GM12878 (cell line): Measurements from ENCODE around the gene KIF23. TPM values are rescaled to one million over a fixed set of nuclear protein-coding genes. Genes with fewer than 3 reads are reported as not detected.

ENCODE experiments used
- ATAC-seq: fragments of 200-7000 bp; cut with Tn5 transposase; 3 replicates; pipeline ENCODE4 v1.9.1; 2020; ENCODE audit warnings: mild to moderate bottlenecking, moderate library complexity
- BruUV-seq: library from RNA; stranded (reverse); fragments of 400-500 nt; replicated peaks from 2 replicates; lab custom pipeline; 2021; lab: Mats Ljungman, UMichigan
- CTCF ChIA-PET: fragments of 300-600 bp; sonication (Branson Sonifier 250); formaldehyde crosslinking; extraction: SDS; loops from one replicate; lab custom pipeline; 2021; ENCODE audit warnings: inconsistent platforms; lab: Yijun Ruan, JAX
- POLR2A ChIA-PET: fragments of 350-600 bp; formaldehyde crosslinking; extraction: SDS; loops from one replicate; lab custom pipeline; 2021; ENCODE audit warnings: inconsistent platforms; lab: Charles Lee
- RAD21 ChIA-PET: fragments of 300-600 bp; sonication (Branson Sonifier 250); formaldehyde crosslinking; loops from one replicate; lab custom pipeline; 2023; ENCODE audit warnings: antibody characterized with exemption; ENCODE audit not compliant: unreplicated experiment; lab: Charles Lee
- SMC1A ChIA-PET: fragments of 300-600 bp; sonication (Branson Sonifier 250); formaldehyde crosslinking; loops from one replicate; lab custom pipeline; 2023; ENCODE audit not compliant: unreplicated experiment, uncharacterized antibody; lab: Charles Lee
- DNase-seq: peaks from one replicate; pipeline ENCODE4 v3.0.0-alpha.2; 2011; ENCODE audit warnings: low read depth, low spot score
- FAIRE-seq: peaks from 3 replicates; lab custom pipeline; 2011; peaks lifted over from hg19 to GRCh38; lab: Jason Lieb, UNC
- H2AFZ ChIP-seq: 2 replicates; pipeline ENCODE4 v1.6.0; 2011; ENCODE audit warnings: low read depth, low read length, control low read depth; ENCODE audit not compliant: control insufficient read depth
- H3K27ac ChIP-seq: 2 replicates; pipeline ENCODE4 v1.5.1; 2011; ENCODE audit warnings: control low read depth; ENCODE audit not compliant: control insufficient read depth, insufficient read depth
- H3K27me3 ChIP-seq, 2 experiments: replicated peaks in 1 of 2; 2 replicates each; pipeline versions ENCODE4 v1.6.0 to v1.6.1; 2011; ENCODE audit warnings: low read length in 1 of 2; ENCODE audit not compliant: control insufficient read depth in 2 of 2, insufficient read depth in 2 of 2
- H3K36me3 ChIP-seq, 2 experiments: 2 replicates each; pipeline ENCODE4 v1.5.1; 2011; ENCODE audit warnings: low read length in 1 of 2; ENCODE audit not compliant: control insufficient read depth in 2 of 2, insufficient read depth in 2 of 2
- H3K4me1 ChIP-seq: 2 replicates; pipeline ENCODE4 v1.6.1; 2011; ENCODE audit warnings: mild to moderate bottlenecking, low read length, moderate library complexity, mixed read lengths; ENCODE audit not compliant: control insufficient read depth, insufficient read depth
- H3K4me2 ChIP-seq: 2 replicates; pipeline ENCODE4 v1.6.0; 2011; ENCODE audit warnings: control low read depth; ENCODE audit not compliant: control insufficient read depth, insufficient read depth
- H3K4me3 ChIP-seq: fragments of 200-600 bp; sonication (generic); 2 replicates; pipeline ENCODE4 v1.5.1; 2016
- H3K79me2 ChIP-seq: 2 replicates; pipeline ENCODE4 v1.6.0; 2011; ENCODE audit warnings: low read length; ENCODE audit not compliant: control insufficient read depth, insufficient read depth
- H3K9ac ChIP-seq: 2 replicates; pipeline ENCODE4 v1.8.0; 2011; ENCODE audit warnings: low read length, control low read depth, mixed read lengths; ENCODE audit not compliant: control insufficient read depth, insufficient read depth
- H3K9me3 ChIP-seq: replicated peaks from 3 replicates; pipeline ENCODE4 v1.5.1; 2011; ENCODE audit warnings: mild to moderate bottlenecking, low read length; ENCODE audit not compliant: control insufficient read depth, insufficient read depth
- H4K20me1 ChIP-seq: 2 replicates; pipeline ENCODE4 v1.6.0; 2011; ENCODE audit not compliant: control insufficient read depth, insufficient read depth
- ESRRA ChIP-seq: IDR thresholded peaks from 2 replicates; pipeline ENCODE4 v1.6.1; 2012; ENCODE audit warnings: mild to moderate bottlenecking, low read length, improper control_type of control experiment
- MEF2B ChIP-seq: fragments of 450-650 bp; IDR thresholded peaks from 2 replicates; pipeline ENCODE4 v1.6.1; 2018; ENCODE audit warnings: mild to moderate bottlenecking, moderate library complexity; ENCODE audit not compliant: partially characterized antibody, poor library complexity, severe bottlenecking
- MLLT1 ChIP-seq: fragments of 450-650 bp; IDR thresholded peaks from 2 replicates; pipeline ENCODE4 v1.6.1; 2016; ENCODE audit warnings: mild to moderate bottlenecking
- NFYB ChIP-seq: IDR thresholded peaks from 2 replicates; pipeline ENCODE4 v1.6.1; 2011; ENCODE audit warnings: low read depth, mild to moderate bottlenecking, low read length, improper control_type of control experiment, moderate library complexity; ENCODE audit not compliant: insufficient read depth
- NR2C2 ChIP-seq: IDR thresholded peaks from 2 replicates; pipeline ENCODE4 v1.6.1; 2011; ENCODE audit warnings: borderline replicate concordance, low read depth; ENCODE audit not compliant: control insufficient read depth, insufficient read length
- PRDM15 ChIP-seq: fragments of 450-650 bp; formaldehyde crosslinking; IDR thresholded peaks from 2 replicates; pipeline ENCODE4 v1.4.0; 2020; ENCODE audit warnings: mild to moderate bottlenecking, moderate library complexity
- SIX5 ChIP-seq: IDR thresholded peaks from 2 replicates; pipeline ENCODE4 v1.6.1; 2011; ENCODE audit warnings: mild to moderate bottlenecking, low read depth, low read length, moderate library complexity; ENCODE audit not compliant: severe bottlenecking
- SMC3 ChIP-seq: IDR thresholded peaks from 2 replicates; pipeline ENCODE4 v1.6.1; 2011; ENCODE audit warnings: low read length, improper control_type of control experiment, borderline replicate concordance
- USF2 ChIP-seq: IDR thresholded peaks from 2 replicates; pipeline ENCODE4 v1.6.1; 2011; ENCODE audit warnings: low read depth, low read length, improper control_type of control experiment, borderline replicate concordance
- WGBS: methylation state at CpG from one replicate; pipeline ENCODE4 v1.1.6; 2016; ENCODE audit warnings: low lambda C conversion rate; ENCODE audit not compliant: insufficient replicate concordance, insufficient coverage; ENCODE audit errors: missing lambda C conversion rate; 5-methylcytosine and 5-hydroxymethylcytosine counted together
- in situ Hi-C: fragments of 300-500 bp; cut with MboI; formaldehyde crosslinking; loops from 9 replicates; pipeline ENCODE4 v1.14.3; 2018; ENCODE audit warnings: mixed read lengths
- intact Hi-C: fragments of 100-400 bp; cut with micrococcal nuclease; formaldehyde crosslinking; loops from one replicate; pipeline ENCODE4 v1.14.2; 2022; ENCODE audit not compliant: unreplicated experiment
- polyA plus RNA-seq, 11 experiments: library from polyadenylated mRNA; depleted of rRNA in 4 of 11; unstranded in 6 of 11; stranded (reverse) in 5 of 11; fragments of >200 nt; fragmentation: Nextera tagmentation in 4 of 11; fragmentation: Illumina TruSeq in 1 of 11; extraction: Ambion mirVana in 4 of 11; extraction: Trizol in 1 of 11; gene quantifications; 1 replicate in 1 of 11; 2 replicates in 10 of 11; pipeline versions ENCODE4 v1.2.1 to v1.2.3, GENCODE V29; 2011 to 2016; ENCODE audit warnings: inconsistent platforms in 2 of 11, missing spikeins in 2 of 11, low read depth in 1 of 11
- total RNA-seq, 4 experiments: library from RNA; depleted of rRNA in 3 of 4; stranded (reverse); fragments of >200 nt in 3 of 4; fragmentation: Illumina TruSeq in 1 of 4; extraction: Trizol in 1 of 4; gene quantifications; 2 replicates each; pipeline versions ENCODE4 v1.2.1 to v1.2.3, GENCODE V29; 2013 to 2021

Gene KIF23
- total and polyA plus RNA-seq, 10 of the 15 experiments (the other 5 are each of a cell fraction or from before 2014, with no cell fraction given), result 28.0 to 62.5 (median 46.6) TPM

GRCh38 chr15:69465253-69465652, 51.1 kb downstream of the KIF23 start:
- intact Hi-C loops, result no loop called here
- no peak for FAIRE-seq
- no TSS peak for BruUV-seq
- Histone ChIP-seq H3K4me1 (peaks cover 22% of the 10 kb centered on the region), H2AFZ (no peak overlapping the region), H3K4me2 (no peak overlapping the region), H3K4me3 (no peak overlapping the region), H3K9me3 (no peaks in the 10 kb centered on the region), H4K20me1 (no peaks in the 10 kb centered on the region), H3K27ac (no peak overlapping the region), H3K79me2 (no peaks in the 10 kb centered on the region), H3K9ac (no peak overlapping the region), H3K27me3 (no peaks in the 10 kb centered on the region), H3K36me3 (no peaks in the 10 kb centered on the region)
- CTCF ChIA-PET, result interaction anchor here (1.0 to 2.4 kb wide), 4 partner anchors 9 to 50 kb away, joined by 3 to 10 read pairs (median 6); no protein-coding TSS in a partner anchor
- in situ Hi-C loops, result loop anchor here (5.0 kb wide), 1 partner anchor 1022 kb away; no protein-coding TSS in a partner anchor
- SMC1A ChIA-PET, result interaction anchor here (0.6 to 1.3 kb wide), 4 partner anchors 13 to 63 kb away, joined by 3 to 4 read pairs (median 4); no protein-coding TSS in a partner anchor
- no peak for TF ChIP-seq NFYB
- POLR2A ChIA-PET, result interaction anchor here (1.1 kb wide), 1 partner anchor 9 kb away, joined by 3 read pairs; no protein-coding TSS in a partner anchor
- DNase-seq, result no peak
- 100% methylated on average over 1 of the region's 1 CpG for whole genome bisulfite sequencing
- no peak for ATAC-seq
- RAD21 ChIA-PET, result interaction anchor here (1.4 kb wide), 2 partner anchors 14 to 290 kb away, joined by 4 to 6 read pairs; no protein-coding TSS in a partner anchor

GRCh38 chr15:69466733-69467132, 52.6 kb downstream of the KIF23 start:
- Histone ChIP-seq H3K4me1 (peaks cover 22% of the 10 kb centered on the region), H3K9ac (no peak overlapping the region), H3K79me2 (no peaks in the 10 kb centered on the region), H3K36me3 (no peaks in the 10 kb centered on the region), H3K4me2 (no peak overlapping the region), H3K4me3 (no peak overlapping the region), H2AFZ (no peak overlapping the region), H3K27me3 (no peaks in the 10 kb centered on the region), H3K9me3 (no peaks in the 10 kb centered on the region), H3K27ac (no peak overlapping the region), H4K20me1 (no peaks in the 10 kb centered on the region)
- POLR2A ChIA-PET, result interaction anchor here (0.9 kb wide), 1 partner anchor 13 kb away, joined by 3 read pairs; no protein-coding TSS in a partner anchor
- DNase-seq (no peak), ATAC-seq (no peak), FAIRE-seq (peak; percentile 31)
- WGBS, result 27% methylated on average over 2 of the region's 2 CpGs
- RAD21 ChIA-PET, result interaction anchor here (1.2 kb wide), 1 partner anchor 18 kb away, joined by 4 read pairs; no protein-coding TSS in a partner anchor
- no TSS peak for BruUV-seq
- SMC1A ChIA-PET, result interaction anchor here (2.7 kb wide), 1 partner anchor 12 kb away, joined by 10 read pairs; no protein-coding TSS in a partner anchor
- in situ Hi-C loops (loop anchor here (5.0 kb wide), 1 partner anchor 1021 kb away; no protein-coding TSS in a partner anchor), intact Hi-C loops (no loop called here)
- CTCF ChIA-PET, result interaction anchor here (1.0 to 2.4 kb wide), 3 partner anchors 9 to 13 kb away, joined by 3 to 10 read pairs (median 6); no protein-coding TSS in a partner anchor
- no peak for TF ChIP-seq MLLT1
- TF ChIP-seq NR2C2, result no peak
- no peak for TF ChIP-seq MEF2B
- TF ChIP-seq ESRRA, result no peak
- no peak for TF ChIP-seq SMC3
- no peak for TF ChIP-seq USF2
- no peak for TF ChIP-seq PRDM15 (CRISPR knock-in tag)
- no peak for TF ChIP-seq SIX5
